ENCODE results near the gene INPP5D.
"Not testable (repeated sequence)": the region's sequence is repeated elsewhere in the genome, so short reads cannot be mapped to it uniquely, and the experiment has no call there.

INPP5D gene

DNA sequence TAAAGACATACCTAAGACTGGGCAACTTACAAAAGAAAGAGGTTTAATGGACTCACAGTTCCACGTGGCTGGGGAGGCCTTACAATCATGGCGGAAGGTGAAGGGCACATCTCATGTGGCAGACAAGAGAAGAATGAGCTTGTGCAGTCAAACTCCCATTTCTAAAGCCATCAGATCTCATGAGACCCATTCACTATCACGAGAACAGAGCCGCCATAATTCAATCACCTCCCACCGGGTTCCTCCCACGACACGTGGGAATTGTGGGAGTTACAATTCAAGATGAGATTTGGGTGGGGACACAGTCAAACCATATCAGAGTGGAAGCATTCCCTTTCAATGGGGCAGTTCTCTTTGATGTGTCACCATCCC lies 39.7 kb downstream of the INPP5D start:
- DNase-seq: not testable (repeated sequence)

DNA sequence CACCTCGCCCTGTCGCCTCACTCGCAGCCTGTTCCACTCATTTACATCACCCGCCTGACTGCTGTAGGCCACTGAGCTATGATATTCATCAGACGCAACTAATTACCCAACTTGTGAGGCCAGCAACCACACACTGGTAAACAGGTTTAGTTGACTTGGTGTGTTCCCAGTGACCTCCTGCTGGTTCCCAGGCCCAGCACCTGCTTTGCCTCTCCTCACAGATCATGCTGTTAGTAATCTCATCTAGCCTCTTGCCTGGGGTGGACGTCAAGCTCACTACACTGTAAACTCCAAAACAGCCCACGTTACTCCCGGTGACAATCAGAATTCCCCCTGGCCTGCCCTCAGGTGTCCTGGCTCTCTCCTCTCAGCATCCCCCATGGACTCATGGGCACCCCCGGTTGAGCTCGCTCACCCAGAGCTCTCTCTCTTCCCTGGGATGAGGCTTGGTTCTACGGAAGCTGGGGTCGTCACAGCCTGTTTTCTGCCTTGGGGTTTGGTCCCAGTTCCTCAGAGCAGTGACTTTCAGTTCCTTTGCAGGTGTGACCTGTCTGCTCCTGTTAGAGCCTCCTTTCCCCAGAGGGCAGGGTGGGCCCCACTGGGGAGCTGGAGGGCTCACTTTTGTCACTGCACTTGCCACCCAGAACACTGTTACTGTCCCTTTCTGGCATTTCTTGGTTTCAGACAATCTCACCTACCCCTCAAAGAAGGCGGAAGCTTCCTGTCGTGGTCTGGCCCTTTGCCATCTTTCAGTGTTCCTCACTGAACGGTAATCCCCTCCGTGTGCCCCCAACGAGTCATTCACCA lies 40.3 kb downstream of the INPP5D start:
- DNase-seq: peak; percentile 78

DNA sequence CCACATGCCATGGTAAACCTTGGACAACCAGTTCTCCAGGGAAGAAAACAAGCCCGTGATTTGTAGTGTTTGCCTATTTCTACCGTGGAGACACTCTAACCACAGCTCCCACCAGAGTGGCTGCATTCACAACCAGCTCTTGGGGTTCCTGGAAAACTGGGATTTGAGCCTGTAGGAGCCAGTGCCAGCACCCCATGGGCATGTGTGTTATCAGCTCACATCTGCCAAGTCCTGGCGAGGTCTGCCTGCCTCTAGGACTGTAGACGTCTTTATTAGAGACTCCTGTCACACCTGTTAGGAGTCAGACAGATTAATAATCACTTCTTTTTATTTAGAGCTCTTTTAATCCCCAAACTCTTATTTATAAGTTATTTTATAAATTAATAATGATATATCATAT lies 41.0 kb downstream of the INPP5D start:
- DNase-seq: no peak

DNA sequence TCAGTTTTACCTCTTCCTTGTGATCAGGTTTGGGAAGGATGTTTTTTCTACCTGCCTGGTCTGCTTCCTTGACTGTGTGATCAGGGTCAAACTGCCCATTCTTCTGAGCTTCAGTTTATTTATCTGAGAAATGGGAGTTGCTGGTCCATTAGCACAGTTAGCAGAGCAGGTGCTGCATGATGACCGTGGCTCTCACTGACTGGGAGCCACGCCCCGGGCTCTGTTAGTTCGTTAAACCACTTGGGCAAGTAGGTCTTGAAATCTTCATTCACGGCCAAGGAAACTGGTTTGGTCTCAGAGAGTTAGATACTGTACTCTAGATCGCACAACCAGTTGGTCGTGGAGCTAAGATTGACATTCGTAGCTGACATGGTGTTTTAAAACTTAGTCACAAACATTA lies 41.7 kb downstream of the INPP5D start:
- DNase-seq: no peak

DNA sequence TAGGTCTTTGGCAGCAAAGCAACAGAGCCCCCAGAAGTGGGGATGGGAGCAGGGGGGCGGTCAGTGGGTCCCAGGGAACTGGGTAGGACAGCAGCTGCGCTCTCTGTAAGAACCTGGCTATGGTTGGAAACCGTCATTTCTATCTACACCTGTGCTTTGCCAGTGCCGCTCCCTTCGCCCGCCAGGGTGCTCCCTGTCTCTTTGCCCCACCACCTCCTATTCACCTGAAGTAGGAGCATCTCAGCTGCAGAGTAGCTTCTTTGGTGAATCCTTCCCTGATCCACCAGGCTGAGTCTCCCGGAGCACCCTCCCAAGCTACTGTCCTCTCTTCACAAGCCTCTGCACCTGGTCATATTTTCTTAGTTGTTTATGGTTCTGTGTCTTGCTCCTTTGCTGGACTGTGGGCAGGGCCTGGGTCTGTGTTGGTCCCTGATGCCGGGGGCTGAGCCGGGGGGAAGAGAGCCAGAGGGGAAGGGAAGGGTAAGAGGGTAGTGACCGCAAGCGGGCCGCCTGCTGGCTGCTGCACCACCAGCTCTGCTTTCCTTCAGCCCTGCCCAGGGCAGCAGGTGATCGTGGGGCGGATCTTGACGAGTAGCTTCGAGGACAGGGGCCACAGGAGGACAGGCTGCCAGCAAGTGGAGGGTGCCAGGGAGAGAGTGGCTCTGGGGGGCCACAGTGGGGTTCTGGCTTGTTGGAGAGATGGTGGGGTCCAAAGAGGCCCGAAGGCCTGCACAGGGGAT lies 45.2 kb downstream of the INPP5D start:
- no peak for DNase-seq

DNA sequence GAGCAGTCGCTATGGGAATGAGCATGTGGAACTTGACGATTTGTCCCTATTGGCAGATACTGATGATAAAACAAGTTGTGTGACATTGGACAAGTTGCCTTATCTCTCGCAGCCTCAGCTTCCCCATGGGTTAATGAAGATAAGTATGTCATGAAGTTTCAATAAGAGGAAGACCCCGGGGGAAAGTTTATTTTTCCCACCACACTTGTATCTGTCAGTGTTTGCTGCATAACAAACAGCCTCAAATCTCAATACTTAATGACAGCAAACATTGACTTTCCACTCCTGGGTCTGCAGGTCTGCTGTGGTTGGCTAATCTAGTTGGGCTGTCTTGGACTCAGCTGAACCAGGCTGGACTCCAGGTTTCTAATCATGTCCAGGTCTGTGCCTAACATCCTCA lies 45.8 kb downstream of the INPP5D start:
- DNase-seq: no peak

DNA sequence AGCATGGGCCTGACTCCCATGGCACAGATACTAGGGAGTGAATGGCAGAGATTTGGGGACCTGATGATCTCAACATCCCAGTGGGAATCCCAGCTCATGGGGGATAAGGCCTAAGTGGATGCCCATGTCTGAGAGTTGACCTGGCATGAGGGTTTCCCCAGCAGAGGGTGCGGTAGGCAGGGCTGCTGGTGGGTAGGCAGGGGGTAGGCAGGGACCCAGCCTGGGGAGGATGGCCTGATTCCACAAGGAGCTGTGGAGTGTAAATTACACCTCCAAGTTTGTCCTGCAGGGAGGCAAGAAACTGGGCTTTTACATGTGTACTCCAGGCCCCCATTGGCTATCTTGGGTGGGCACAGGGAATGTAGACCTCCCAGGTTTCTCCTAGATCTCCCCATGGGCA lies 46.9 kb downstream of the INPP5D start:
- DNase-seq: no peak

DNA sequence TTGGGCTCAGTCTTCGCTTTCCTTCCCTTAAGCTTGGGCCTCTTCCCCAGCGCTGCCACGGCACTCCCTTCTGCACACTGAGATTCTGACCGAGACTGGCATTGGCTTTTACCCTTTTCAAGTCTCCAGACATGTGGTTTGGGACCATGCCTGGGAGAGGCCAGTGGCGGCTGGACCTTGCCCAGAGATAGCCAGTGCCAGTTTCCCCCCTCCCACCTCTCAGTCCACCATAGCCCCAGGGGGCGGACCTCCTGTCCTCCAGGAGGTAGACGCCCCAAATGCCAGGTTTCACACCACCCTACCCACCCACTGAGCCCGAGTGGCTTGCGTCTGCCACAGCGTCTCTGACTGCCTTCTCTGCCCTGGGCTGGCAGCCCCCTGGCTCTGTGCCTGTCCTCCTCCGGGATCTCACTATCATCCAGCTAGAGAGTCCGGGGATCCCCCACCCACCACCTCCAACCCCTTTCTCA lies 47.7 kb downstream of the INPP5D start:
- DNase-seq: no peak

DNA sequence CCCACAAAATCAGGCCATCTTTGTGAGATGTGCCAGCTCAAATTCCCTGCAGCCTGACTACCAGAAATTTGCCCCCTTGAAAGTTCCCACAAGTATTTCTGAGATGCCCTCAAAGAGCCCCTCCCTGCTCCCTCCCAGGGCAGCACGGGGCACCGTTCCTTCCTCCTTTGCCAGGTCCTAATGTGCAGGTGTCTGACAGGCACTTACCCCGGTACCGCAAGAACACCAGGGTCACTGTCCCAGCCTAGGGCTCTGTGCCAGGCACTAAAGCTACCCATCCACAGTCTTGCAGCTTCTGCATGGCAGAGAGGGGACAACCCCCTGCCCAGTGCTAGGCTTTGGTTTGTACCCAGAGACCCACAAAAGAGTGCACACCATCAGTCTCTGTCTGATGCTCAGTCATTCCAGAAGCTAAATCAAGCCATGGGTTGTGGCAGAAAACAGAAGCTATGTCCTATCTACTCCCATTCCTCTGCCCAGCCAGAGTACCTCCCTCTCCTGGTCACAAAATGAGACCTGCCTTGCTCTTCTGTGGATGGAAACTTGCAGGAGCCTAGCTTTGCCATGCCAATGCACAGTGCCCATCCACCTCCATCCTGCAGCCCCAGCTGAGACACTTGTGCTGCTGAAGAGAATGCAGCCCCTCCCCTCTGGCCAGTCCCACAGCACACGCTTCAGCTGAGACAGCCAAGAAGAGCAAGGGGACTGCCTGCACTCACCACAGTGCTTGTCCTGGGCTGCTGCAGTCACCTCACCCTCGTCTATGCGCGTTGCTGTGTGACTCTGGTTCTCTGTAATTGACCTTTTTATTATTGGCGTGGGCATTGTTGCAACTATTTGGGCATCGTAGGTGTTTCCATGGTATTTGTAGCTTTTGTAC lies 48.7 kb downstream of the INPP5D start:
- no peak for DNase-seq

DNA sequence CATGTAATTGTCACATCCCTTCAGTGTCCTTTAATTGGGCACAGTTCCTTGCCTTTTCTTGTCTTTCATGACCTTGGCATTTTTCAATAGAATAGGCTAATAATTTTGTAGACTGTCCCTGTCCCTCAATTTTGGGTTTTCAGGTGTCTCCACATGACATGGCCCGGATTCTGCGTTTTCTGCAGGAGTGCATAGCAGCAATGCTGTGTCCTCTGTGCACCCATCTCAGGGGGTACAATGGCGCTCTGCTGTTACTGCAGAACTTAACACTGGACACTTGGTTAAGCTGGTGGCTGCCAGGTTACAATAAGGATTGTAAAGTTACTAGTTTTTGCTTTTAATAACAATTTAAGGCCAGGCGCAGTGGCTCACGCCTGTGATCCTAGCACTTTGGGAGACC lies 51.3 kb downstream of the INPP5D start:
- no peak for DNase-seq

DNA sequence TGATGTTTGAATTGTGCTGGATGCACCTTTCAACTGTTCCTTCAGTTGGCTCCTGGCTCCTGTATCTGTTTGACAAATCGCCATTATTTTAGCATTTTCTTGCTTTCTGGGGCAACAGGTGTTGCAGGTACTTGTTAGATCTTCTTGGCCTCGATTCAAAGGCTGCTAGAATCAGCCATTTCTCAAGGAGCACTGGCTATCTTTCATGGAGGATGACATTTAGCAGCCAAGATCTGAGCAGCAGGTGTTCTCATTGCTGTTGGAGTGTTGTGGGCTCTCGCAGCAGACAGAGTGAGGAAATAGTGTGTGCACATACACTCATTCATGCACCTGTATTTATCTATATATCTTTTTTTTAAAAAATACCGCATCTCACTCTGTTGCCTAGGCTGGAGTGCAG lies 52.2 kb downstream of the INPP5D start:
- no peak for DNase-seq

DNA sequence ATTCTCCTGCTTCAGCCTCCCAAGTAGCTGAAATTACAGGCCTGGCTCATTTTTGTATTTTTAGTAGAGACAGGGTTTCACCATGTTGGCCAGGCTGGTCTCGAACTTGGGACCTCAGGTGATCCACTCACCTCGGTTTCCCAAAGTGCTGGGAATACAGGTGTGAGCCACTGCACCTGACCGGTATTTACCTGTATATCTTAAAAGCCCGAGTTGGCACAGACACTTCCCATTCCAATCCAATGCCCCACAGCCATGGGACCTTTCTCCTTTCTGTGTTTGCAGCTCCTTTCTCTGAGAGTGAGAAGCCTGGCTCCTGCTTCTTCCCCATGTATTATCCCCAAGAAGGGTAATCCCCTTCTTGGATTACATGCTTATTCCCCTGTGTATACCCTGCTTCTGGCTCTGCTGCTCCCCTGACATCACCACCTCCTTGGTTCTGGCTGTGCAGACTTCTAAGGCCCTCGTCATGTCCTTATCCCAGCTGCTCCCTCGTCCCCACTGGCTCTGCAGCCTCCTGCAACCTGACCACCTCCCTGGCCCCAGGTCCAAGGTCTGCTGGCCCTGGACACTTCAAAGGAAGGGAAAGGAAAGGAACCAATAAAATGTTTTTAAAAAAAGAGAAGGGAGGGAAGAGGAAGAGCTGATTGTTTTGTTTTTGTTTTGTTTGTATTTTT lies 52.8 kb downstream of the INPP5D start:
- no peak for DNase-seq

DNA sequence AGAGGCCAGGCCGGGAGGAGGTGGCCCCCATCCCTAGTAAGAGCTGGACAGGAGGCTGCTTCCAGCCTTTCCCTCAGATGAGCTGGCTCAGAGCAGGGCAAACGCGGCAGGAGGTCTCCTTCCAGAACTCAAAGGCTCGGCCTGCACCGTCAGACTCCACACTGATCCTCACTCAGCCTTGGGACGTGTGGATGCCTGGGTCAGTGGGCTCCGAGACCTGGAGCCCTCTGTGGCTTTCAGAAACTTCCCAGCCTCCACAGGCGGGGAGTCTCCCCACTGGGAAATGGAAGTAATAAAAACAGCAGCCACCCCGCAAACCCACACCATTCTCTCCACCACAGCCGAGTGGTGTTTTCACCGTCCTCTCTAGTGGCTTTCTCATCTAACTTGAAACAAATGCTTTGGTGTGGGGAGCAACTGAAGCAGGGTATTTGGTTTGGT lies 54.3 kb downstream of the INPP5D start:
- peak; percentile 21 for DNase-seq

DNA sequence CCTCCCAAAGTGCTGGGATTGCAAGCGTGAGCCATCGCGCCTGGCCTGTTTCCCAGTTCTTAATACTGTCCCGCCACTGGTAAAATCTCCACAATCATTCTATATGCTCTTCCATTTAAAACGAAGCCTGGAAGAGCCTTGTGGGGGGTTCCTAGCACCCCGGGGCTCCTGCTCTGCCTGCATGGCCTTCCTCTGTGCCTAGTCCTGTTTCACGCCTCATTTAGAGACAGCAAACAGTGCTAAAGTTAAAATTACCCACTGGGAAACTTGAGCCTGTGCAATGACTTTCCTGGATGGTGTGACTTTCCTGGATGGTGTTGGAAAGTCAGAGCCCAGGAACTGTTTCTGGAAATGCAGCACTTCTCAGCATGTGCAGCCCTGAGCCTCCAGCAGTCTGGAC lies 55.0 kb downstream of the INPP5D start:
- no peak for DNase-seq

DNA sequence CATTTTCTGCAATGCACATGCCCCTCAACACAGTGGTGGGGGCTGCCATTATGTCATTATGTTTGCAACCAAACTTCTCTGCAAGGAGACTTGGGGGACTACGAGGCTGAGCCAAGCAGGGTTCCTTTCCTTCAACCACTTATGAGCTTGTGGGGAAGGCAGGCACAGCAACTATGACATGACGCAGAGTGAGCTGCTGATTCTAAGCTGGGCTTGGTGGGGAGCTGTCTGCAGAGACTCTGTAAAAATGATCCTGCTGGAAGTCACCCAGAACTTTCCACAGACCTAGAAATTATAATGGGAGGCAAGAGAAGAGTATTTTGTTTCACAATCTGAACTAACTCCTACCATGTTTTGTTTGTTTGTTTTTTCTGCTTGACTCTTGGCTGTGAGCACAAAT lies 55.6 kb downstream of the INPP5D start:
- no peak for DNase-seq

DNA sequence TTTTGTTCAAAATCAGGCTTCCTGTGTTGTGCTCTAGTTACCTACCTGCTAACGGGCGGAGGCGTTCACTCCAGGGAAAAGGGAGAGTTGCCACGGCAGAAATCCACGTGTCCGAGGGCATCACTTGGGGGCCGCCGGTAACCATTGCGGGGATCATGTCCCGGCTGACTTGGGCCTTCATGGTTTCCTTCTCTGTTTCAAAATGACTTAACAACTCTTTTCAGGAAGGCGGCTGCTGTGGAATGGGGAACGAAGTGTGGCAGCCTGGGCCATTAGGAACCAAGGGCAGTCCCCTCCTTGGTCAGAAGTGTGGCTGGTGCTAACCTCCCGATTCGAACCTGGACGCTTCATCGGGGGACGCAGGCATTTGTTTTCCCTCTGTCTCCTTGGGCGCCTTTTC lies 56.8 kb downstream of the INPP5D start:
- DNase-seq: no peak

DNA sequence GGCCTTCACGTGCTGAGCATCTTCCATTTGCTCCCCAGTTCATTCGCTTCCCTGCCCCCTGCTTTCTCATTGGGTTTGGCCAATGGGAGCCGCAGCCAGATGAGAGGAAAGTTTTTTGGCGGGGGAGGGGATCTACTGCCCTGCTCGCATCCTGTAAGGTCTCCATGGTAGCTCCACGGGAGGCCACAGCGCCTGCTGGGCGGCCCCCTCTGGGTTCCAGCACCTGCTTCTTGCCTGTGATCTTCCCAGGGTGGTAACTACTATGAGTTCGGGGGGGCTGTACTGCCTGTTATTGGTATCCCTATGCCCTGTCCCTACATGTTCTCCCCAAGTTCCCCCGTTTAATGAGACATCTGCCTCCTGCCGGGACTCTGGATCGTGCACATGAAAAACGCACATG lies 57.2 kb downstream of the INPP5D start:
- no peak for DNase-seq

DNA sequence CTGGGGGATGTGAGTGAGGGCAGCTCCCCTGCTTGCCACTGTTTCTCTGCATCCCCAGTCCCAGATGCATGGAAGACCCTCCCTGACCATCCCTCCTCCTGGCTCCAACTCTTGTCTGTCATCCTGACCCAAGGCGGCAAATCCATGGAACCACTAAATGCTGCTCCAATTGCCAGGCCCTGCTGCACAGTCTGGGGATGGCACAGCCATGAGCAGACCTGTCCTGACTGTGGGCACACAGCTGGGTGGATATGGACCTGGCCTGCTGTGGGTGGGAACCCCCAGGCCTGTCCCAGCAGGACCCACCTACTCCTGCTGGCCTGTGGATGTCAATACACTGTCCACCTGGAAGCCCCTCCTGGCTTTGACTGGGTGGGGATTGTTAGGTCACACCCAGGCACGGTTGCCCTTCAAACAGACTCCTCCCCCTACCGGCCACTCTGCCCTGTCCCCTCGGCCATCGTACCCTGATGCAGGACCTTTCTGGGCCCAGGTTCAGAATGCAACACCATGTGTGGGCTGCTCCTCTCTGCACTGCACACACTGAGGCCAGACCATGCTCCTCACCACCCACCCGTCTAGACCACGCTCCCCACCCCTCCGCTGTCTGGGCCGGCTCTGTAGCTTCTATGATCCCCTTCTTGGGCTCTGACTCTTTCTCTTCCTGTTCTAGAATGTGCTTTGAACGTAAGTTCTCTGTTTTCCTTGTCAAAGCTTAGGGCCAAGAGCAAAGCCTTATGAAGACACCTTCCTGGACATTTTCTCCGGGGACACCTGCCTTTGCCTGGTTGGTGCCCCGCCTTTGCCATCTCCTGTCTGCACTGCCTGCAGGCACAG lies 57.9 kb downstream of the INPP5D start:
- no peak for DNase-seq

DNA sequence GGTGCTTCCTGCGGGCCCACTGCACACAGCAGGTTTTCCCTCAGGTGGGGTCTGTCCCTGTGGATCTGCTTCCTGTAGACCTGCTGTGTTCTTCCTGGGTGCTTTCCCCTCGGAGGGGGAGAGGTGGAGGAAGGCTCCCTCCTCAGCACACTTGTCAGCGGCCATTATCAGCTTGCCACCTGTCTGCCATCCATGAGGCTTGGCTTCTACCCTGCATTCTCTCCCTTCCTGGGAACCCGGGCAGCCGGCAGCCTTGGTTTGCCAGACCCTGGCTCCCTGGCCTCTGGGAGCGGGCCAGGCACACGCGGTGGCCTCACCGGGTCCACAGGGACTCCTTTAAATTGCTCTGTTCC lies 58.5 kb downstream of the INPP5D start:
- DNase-seq: no peak

DNA sequence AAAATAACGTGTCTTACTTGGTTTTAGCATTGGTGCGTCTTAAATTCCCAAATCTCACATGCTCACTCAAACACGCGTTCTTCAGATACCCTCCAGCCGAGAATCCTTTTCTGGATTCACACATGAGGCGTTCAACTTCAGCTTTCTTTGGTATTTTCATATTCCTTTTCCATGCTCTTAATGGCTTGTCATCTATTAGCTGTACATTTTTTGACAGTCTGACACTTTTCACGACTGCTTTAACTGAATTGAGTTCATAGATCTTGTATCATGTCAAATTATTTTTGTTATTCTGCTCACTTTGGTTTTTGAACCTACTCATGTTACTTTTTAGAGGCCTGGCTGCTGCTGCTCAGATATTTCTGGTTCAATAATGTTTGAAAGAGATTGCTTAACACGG lies 59.0 kb downstream of the INPP5D start:
- DNase-seq: no peak

DNA sequence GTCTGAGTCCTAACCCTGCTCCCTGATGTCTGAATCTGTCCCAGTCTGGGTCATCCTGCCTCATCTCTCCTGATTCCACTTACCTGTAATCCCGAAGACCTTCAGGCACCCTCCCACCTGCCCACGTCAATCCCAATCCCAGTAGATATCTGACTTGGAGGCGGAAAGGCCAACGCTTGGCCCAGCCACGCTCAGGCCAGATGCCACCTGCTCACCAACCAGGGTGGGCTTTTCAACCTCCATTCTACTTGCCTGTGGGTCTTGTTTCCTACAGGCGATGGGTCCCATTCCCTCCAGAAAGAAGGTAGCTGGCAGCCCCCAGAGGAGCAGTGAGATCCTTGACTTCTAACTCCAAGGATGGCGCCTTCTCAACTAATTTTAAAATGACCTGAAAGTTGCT lies 59.7 kb downstream of the INPP5D start:
- no peak for DNase-seq

DNA sequence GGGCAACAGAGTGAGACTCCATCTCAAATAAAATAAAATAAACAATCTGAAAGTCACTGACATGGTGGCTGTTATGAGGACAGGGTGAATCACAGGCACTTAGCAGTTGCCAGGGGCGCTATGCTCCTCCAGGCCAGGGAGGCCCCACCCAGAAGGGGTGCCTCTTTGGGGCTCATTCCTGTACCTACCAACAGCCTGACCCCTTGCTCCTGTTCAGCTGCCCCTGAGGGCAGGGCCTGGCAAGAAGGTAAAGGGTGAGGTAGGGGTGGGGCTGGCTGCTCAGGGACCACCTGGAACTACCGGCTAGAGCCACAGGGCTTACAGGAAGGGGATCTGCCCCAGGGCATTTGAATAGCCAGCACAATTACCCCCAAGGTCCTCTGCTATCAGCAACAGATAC lies 60.3 kb downstream of the INPP5D start:
- DNase-seq: no peak
